GM19455 (cell line): Measurements from ENCODE around the gene MTUS2.
"Not testable (repeated sequence)": the region's sequence is repeated elsewhere in the genome, so short reads cannot be mapped to it uniquely, and the experiment has no call there.

ENCODE experiments used
- ATAC-seq: cut with Tn5 transposase; IDR thresholded peaks from one replicate; pipeline ENCODE4 v1.9.1; 2021; ENCODE audit not compliant: unreplicated experiment

MTUS2 gene

DNA sequence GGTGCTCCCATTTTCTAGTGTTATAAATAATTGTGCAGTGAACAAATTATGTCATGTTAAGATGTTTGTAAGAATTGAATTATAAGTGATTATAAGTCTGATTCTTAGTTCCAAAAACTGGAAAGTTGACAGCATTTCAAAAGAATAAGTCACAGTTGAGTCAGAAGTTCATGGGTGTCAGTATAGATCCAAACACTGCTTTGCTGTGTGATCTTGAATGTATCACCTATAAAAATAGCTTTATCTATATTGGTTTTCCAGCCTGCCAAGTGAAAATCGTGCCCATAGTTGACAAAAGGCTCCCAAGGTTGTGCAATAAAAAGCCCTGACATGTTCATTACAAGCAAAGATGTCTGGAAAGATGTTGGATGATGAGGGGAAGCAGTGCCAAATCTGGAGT is 336.0 kb downstream of the MTUS2 start:
- ATAC-seq: no peak

DNA sequence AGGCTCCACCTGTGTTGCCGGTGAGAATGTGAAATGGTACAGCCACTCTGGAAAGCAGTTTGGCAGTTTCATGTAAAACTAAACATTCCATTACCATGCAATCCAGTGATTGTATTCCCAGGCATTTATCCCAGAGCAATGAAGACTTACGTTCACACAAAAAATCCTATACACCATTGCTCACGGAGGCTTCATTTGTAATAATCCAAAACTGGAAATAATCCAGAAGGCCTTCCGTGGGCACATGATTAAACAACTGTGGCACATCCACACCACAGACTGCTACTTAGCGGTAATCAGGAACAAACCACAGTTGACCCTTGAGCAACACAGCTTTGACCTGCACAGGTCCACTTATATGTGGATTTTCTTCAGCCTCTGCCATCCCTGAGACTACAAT is 339.7 kb downstream of the MTUS2 start:
- no peak for ATAC-seq

DNA sequence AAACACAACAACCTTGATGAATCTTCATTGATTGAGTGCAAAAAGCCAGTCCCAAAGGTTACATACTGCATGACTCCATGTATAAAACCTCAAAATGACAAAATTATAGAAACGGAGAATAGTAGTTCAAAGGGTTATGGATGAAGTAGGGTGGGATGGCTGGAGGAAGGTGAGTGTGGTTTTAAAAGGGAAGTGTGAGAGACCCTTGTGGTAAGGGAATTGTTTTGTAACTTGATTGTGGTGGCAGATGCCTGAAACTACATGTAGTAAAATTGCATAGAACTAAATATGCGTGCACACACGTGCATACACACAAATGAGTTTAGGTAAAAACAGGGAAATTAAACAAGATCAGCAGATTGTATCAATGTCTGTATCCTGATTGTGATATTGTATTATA is 340.7 kb downstream of the MTUS2 start:
- ATAC-seq: no peak

DNA sequence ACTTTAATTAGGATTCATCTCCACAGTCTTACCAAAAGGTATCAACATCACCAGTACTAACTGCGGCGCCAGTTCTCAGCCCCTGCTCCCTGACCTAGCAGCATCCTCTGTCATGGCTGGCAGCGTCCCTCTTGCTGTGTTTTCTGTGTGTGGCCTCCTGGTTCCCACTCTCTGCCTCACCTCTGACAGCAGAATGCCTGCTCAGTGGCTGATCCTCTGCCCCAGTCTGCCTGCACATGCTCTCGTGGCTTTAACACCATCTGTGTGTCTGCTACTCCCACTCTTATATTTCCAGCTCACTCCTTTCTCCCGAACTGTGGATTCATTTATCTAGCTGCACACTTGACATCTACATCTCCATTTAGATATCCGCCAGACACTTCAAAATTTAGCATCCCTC is 341.5 kb downstream of the MTUS2 start:
- no peak for ATAC-seq

DNA sequence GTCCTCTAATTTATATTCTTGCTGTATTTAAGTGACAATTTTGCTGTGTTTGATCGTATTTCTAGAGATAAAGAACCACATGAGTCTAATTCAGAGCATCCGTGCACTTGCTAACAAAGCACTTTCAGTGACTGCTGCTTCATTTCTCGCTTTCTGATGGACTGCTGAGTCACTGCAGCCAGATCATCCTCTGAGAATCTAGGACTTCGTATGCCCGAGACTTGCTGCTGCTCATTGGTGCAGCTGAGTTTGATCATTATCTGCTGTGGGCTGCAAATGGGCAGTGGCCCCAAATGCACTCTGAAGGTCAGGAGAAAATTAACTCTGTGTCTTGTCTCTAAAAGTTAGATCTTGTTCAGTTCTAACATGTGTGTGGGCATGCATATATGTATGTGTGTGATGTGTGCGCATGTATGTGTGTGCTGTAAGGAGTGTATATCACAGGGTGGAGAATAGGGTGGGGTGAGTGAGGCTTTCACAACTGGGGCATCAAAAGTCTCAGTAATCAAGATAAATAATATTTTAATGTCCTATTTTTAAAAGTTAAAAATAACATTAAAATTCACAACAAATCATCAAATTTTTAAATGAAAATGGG is 342.6 kb downstream of the MTUS2 start:
- no peak for ATAC-seq

DNA sequence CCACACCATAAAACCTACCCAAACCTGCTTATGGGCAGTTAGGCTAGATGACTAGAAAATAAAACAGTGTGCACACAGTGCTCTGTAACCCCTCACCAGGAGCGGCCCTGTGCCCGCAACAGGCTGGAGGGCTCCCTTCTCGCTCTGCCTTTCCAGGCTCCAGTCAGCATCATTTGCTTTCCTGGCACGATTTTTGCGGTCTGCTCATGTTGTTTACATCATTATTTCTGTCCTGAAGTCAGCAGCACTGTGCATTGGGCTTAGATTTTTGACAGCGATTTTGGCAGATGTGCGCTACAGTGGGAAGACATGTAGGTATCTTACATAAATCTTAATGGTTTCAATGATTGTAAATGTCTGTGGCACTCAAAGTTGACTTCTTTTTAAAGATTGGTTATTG is 344.0 kb downstream of the MTUS2 start:
- ATAC-seq: no peak

DNA sequence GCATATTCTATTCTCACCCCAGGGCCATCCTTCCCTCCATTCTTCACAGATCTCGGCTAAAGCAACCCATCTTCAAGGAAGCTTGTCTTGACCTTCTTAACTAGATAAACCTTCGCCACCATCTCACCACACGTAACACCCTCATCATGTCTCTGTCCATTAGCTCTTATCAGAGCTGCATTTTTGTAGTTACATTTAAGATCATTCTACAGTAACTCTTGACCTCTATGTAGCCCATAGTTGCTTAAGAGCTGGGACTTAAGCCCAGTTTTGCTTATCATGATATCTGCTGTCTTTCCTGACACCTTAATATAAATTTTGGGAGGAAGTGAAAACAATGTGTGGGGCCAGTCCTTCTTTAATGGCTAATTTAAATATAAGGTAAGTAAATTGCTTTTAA is 345.1 kb downstream of the MTUS2 start:
- ATAC-seq: no peak

DNA sequence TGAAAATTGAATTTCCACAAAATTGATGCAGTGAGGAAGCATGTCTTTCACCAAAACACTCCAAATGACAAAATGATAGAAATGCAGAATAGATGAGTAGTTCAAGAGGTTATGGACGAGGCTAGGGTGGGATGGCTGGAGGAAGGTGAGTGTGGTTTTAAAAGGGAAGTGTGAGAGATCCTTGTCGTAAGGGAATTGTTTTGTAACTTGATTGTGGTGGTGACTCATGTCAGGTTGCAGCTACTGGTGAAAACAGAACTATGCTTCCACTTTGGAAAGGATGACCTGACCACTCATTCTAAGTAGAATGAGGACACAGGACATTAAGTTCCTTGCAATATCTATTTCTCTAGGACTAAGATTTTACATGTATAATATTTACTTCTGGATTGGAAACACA is 345.7 kb downstream of the MTUS2 start:
- ATAC-seq: no peak

DNA sequence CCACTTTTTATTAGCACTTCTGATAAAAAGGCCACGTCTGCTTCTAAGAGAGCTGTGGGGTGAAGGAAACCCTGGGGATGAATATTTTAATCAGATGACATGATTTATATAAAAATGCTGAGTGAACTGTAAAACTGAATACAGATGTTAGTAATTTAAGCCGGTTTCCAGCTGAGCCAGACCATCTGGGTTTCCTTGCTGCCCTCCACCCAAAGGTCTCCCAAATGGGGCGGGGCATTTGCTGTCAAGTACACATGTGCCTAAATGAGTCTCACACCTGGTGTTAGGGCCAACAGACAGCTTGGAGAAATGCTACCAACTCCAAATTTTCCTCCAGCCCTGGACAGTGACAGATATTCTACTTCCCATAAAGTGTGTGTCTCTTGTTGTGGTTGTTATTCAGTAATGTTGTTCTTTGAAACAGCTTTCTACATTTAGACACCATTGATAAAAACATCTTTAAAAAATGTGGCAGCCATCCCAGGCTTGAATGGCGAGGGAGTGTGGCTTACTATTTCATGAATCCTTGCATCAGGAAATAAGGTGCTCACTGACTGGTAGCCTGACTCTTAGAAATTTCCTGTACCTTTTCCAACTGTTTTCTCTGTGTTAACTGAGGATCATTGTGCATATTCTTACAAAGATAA is 350.4 kb downstream of the MTUS2 start:
- ATAC-seq: no peak

DNA sequence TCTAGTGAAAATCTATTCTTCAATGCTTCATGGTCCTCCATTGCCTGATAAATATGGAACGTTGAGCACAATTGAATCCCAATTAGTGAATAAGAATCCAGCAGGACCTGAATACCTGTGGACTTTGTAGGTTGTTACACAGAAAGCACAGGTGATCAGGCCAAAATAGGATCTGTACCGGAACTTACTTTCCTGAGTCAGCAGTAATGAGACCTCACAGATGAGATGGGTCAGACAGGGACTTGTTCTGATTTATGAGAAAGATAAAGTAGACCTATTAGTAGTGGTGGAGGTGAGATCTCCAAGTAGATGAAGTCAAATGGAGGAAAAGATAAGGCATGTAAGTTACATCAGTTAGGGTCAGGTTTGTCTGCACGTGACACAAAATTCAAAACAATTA is 351.1 kb downstream of the MTUS2 start:
- no peak for ATAC-seq

DNA sequence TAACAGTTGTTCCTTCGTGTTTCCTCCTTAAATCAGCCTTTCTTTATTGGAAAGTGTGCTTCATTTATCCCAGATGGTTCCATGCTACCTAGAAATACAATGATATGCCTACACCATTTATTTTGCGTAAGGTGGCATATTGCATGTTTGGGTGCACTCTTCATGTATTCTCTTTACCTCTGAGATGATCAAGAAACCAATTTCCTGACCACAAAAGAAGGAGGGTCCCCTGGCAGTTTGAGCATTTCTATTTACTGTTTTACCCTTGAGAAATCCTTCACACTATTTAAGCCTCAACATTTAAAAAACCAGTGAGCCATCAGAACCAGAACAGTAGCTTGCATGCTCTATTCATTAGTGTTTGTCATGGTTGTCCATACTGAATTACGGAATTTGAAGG is 354.0 kb downstream of the MTUS2 start:
- no peak for ATAC-seq

DNA sequence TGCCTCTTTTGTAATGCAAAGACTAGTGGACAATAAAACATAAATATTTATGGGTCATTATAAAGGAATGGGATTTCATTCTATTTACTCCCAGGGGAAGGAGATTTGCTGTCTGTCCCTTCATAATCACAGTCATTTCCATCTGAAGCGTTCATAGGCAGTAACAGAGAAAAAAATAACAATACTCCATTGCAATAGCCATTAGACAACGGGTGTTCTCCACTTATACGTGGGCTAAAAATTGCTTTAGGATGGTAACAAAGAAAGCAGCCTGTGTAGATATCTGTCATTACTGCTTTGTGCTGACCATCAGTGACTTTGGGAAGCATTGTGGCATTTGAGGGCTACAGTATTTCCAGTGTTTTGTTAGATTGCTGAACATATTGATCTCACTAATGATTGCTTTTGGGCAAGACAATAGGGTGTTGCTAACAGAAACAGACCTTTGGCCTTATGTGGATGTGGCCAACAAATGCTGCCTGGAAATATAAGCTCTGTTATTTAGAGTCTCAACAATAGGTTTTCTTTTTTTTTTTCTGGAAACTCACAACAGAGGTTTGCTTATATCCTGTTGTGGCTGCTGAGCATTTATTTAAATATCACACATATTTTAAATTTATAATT is 355.2 kb downstream of the MTUS2 start:
- no peak for ATAC-seq

DNA sequence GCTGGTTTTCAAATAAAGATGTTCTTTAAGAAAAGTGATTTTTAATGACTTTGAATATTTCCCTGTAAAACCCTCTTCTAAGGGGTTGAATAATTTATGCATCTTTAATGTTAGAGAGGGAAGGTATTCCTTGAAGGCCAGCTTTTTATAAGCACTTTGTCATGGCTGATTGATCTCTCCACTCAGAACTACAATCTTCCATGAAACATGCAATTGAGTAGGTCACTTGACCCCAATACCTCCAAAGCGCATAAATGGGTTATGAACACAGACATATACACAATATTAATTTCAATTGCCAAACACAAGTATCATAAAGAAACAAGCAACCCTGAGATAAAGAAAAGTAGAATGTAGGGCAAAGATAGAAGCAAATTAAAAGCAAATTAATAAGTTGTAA is 359.9 kb downstream of the MTUS2 start:
- no peak for ATAC-seq

DNA sequence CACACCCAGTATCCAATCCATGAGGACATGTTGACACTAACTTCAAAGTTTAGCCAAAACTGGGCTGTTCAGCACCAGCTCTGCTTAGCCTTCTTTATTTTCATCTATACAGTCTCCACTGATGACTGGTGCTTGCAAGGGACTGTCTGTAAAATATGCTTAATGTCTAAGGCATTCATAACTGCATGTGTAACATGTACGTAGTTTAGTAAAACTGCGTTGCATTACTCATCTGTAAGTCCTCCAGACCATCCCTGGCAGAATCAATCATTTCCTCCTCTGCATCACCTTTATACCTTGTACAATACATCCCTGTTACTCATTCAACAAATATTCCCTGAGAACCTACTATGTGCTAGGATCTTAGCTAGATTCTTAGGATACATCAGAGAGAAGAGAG is 362.1 kb downstream of the MTUS2 start:
- no peak for ATAC-seq

DNA sequence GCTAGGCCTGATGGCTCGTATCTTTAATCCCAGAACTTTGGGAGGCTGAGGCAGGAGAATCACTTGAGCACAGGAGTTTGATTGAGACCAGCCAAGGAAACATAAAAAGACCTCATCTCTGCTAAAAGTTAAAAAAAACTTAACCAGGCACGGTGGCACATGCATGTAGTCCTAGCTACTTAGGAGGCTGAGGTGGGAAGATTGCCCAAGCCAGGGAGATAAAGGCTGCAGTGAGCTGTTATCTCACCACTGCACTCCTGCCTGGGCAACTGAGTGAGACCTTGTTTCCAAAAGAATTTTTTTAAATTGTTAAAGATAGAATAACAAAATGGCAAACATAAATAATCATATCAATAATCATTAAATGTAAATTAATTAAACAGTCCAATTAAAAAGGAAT is 365.8 kb downstream of the MTUS2 start:
- no peak for ATAC-seq

DNA sequence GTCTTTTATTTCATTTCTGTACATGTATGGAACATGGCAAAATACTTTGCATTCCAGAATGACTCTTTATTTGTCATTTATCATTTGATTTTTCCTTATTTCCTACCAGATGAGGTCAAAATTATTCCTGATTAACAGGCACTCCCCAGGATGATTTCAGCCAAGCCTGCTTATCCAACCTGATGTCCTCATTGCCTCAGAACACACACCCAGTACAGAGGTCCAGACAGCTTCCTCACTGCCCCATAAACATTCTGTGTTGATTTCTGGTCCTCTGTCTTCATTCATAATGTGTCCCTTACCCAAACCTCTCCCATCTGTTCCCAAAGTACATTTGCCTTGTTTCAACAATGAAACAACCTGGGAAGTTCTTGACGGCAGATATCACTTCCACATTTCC is 367.4 kb downstream of the MTUS2 start:
- ATAC-seq: no peak

DNA sequence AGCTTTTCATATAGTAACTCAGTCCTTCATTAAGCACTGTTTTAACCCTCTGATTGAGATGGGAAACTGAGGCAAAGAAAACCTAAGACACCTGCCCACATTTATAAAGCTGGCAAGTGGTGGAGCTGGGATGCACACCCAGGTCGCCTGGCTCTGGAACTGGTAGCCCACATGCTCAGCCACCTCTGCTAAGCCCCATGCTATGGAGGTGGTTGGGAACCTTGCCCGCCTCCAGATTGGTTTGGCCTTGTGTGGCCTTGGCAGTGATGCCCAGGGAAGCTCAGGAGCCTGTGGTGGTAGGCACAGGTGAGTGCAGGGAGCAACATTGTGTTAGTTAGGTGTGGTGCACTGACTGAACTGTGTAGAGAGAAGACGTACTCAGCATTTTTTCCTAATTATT is 370.2 kb downstream of the MTUS2 start:
- ATAC-seq: no peak

DNA sequence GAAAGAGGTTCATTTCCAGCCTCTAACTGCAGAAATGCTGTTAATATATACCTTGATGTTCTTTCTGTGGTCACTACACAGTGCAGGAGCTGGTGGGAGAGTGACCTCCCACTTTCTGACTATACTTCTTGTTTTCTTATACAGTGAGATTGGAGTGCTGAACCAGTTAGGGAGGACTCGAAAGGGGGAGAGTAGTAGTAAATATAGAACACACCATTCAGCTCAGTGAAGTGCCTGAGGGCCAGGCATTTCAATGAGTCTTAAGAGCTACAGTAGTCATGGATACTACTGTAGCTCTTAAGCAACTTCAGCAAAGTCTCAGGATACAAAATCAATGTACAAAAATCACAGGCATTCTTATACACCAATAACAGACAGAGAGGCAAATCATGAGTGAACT is 372.9 kb downstream of the MTUS2 start:
- ATAC-seq: no peak

DNA sequence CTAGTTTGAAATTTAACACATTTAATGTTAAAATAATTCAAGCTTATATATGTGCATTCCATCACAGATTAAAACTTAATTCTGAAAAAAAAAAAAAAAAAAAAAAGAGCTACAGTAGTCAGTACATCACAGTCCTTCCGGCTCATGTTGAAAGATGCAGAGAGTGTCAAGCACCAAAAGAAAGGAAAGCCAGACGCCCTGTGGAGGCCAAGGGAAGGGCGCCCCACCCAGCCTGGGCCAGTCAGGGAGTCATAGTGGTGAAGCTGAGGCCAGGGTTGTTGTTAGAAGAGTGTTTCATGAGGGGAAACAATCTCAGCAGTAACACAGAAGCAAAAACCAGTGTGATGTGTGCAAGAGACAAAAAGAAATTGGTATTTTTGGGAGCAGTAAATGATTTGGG is 375.3 kb downstream of the MTUS2 start:
- no peak for ATAC-seq

DNA sequence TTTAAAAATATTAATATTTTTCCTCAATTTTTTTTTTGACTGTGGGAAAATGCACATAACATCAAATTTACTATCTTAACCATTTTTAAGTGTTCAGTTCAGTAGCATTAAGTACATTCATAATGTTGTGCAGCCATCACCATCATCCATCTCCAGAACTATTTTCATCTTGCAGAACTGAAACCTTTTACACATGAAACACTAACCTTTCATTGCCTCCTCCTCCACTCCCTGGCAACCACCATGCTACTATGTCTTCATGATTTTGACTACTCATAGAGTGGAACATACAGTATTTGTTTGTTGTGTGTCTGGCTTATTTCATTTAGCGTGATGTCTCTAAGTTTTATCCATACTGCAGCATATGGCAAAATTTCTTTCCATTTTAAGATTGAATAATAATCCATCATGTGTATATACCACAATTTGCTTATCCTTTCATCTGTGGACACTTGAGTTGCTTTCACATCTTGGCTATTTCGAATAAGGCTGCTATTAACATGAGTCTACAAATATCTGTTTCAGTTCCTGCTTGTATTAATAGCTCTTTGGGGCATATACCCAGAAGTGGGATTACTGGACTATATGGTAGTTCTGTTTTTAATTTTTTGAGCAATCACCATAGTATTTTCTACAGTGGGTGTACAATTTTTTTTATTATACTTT is 376.4 kb downstream of the MTUS2 start:
- peak; percentile 94 for ATAC-seq

DNA sequence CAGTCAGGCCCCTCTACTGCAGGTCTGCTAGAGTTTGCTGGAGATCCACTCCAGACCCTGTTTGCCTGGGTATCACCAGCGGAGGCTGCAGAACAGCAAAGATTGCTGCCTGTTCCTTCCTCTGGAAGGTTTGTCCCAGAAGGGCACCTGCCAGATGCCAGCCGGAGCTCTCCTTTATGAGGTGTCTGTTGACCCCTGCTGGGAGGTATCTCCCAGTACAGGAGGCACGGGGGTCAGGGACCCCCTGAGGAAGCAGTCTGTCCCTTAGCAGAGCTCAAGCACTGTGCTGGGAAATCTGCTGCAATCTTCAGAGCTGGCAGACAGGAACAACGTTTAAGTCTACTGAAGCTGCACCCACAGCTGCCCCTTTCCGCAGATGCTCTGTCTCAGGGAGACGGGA is 382.6 kb downstream of the MTUS2 start:
- ATAC-seq: not testable (repeated sequence)

DNA sequence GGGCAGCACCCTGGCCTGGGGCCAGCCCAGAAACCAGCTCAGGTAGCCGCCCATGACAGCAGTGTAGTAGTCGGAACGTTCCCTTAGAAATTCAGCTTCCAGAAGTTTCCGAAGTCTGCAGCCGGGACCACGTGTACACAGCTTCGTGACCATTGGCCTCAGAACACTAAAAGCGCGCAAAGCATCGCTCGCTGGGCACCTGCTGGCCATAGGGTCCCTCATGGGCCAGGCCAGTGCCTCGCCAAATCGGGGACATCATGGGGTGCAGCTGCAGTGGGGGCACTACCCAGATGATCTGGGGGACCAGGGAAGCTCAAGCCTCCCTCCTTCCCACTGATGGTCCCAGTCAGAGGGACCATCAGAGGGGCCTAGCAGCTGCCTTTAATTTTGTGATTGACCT is 384.5 kb downstream of the MTUS2 start:
- ATAC-seq: no peak
